Effector memory CD4-positive, alpha-beta T cell (primary cell): Measurements from ENCODE around the gene PRR33.

Experiments
- DNase-seq, 3 donors: peaks; one replicate each; pipeline ENCODE4 v3.0.0-alpha.2; 2020
- H3K27ac ChIP-seq: 2 replicates; pipeline ENCODE4 v1.7.0; 2013; ENCODE audit warnings: mild to moderate bottlenecking, low read length, moderate library complexity; ENCODE audit not compliant: insufficient read depth, poor library complexity, severe bottlenecking
- H3K27me3 ChIP-seq: replicated peaks from 2 replicates; pipeline ENCODE4 v1.7.0; 2013; ENCODE audit warnings: mild to moderate bottlenecking, low read length; ENCODE audit not compliant: insufficient read depth, control insufficient read depth, poor library complexity, severe bottlenecking
- H3K36me3 ChIP-seq: 2 replicates; pipeline ENCODE4 v1.7.0; 2013; ENCODE audit warnings: mild to moderate bottlenecking, low read length, moderate library complexity; ENCODE audit not compliant: control insufficient read depth, insufficient read depth
- H3K4me1 ChIP-seq: 2 replicates; pipeline ENCODE4 v1.7.0; 2013; ENCODE audit warnings: low read length, mild to moderate bottlenecking; ENCODE audit not compliant: control insufficient read depth, insufficient read depth, poor library complexity, severe bottlenecking
- H3K4me3 ChIP-seq: 2 replicates; pipeline ENCODE4 v1.7.0; 2013; ENCODE audit warnings: low read length, low read depth, mild to moderate bottlenecking; ENCODE audit not compliant: insufficient read depth, poor library complexity, severe bottlenecking
- H3K9me3 ChIP-seq: 2 replicates; pipeline ENCODE4 v1.7.0; 2013; ENCODE audit warnings: mild to moderate bottlenecking, low read length, moderate library complexity; ENCODE audit not compliant: control insufficient read depth

PRR33 gene

GRCh38 chr11:1845095-1845429 lies 46.6 kb downstream of the PRR33 start:
- Histone ChIP-seq H3K36me3 (no peaks in the 10 kb centered on the region), H3K27ac (peak overlapping the region; percentile 49), H3K27me3 (no peaks in the 10 kb centered on the region), H3K4me1 (peaks cover 47% of the 10 kb centered on the region), H3K9me3 (no peaks in the 10 kb centered on the region), H3K4me3 (peak overlapping the region; percentile 19)
- no peak for DNase-seq

DNA sequence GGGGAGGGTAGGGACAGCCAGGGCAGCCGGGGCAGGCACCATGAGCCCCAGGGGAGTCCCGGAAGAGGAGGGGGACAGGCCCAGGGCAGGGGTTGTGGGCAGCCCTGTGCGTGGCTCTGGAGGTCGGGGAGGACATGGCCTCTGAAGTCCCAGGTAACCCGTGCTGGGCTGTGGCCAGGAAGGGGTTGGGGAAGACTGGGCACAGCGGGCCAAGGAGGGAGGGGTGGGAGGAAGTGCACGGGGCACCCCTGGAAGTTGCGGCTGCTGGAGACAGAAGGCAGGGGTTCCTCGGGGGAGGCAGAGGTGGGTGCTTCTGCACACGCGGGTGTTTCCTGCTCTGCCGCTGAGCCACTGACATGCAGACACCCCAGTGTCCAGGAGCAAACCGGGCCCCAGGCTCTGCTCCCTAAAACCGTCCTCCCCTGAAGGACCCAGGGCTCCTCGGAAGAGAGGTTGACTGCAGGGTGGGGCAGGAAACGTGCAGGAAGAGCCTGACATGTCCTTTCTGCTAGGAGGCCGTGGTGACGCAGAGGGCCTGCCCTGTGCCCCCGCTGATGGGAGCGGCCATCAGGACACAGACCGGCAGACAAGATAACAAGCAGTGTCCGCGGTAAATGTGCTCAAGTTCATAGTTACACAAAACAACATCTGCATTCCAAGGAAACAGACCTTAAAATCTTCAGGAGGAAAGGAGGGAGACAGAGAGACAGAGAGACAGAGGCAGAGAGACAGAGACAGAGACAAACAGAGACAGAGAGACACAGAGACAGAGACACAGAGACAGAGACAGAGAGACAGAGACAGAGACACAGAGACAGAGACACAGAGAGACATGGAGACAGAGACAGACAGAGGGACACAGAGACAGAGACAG lies 47.2 kb downstream of the PRR33 start:
- peak overlapping the region; percentile 19 for H3K4me3 ChIP-seq
- H3K4me1 ChIP-seq, result peaks cover 47% of the 10 kb centered on the region
- DNase-seq, result peak in 2 of 3 donors; percentile 22 to 25
- H3K27ac ChIP-seq, result peak overlapping the region; percentile 49
- no peaks in the 10 kb centered on the region for H3K9me3 ChIP-seq
- H3K36me3 ChIP-seq, result no peaks in the 10 kb centered on the region
- H3K27me3 ChIP-seq, result no peaks in the 10 kb centered on the region

- DNase-seq, result no peak
- Histone ChIP-seq H3K36me3 (no peaks in the 10 kb centered on the region), H3K4me1 (peaks cover 40% of the 10 kb centered on the region), H3K27ac (peak overlapping the region; percentile 49), H3K9me3 (no peaks in the 10 kb centered on the region), H3K27me3 (no peaks in the 10 kb centered on the region), H3K4me3 (peak overlapping the region; percentile 19)
Observed at GRCh38 chr11:1843796-1844195, 47.9 kb downstream of the PRR33 start.

DNA sequence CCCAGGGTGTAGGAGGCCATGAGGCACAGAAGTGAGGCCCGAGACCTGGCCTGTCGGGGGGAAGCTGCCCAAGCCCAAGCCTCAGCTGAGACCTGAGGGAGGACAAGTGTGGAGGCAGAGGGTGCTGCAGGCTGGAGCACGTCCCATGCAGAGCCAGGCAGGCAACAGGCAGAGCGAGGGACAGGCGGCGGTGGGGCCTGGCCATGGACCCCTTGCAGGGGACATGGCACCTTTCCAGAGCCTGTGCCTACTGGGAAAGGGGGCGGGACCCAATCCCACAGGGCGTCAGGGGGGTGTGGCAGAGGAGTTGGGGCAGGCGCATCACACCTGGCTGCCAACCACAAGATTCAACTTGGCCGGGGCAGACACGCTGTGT lies 48.6 kb downstream of the PRR33 start:
- peaks cover 40% of the 10 kb centered on the region for H3K4me1 ChIP-seq
- H3K36me3 ChIP-seq, result no peaks in the 10 kb centered on the region
- no peaks in the 10 kb centered on the region for H3K27me3 ChIP-seq
- H3K27ac ChIP-seq, result no peak overlapping the region
- no peak for DNase-seq
- no peak overlapping the region for H3K4me3 ChIP-seq
- H3K9me3 ChIP-seq, result no peaks in the 10 kb centered on the region

DNA sequence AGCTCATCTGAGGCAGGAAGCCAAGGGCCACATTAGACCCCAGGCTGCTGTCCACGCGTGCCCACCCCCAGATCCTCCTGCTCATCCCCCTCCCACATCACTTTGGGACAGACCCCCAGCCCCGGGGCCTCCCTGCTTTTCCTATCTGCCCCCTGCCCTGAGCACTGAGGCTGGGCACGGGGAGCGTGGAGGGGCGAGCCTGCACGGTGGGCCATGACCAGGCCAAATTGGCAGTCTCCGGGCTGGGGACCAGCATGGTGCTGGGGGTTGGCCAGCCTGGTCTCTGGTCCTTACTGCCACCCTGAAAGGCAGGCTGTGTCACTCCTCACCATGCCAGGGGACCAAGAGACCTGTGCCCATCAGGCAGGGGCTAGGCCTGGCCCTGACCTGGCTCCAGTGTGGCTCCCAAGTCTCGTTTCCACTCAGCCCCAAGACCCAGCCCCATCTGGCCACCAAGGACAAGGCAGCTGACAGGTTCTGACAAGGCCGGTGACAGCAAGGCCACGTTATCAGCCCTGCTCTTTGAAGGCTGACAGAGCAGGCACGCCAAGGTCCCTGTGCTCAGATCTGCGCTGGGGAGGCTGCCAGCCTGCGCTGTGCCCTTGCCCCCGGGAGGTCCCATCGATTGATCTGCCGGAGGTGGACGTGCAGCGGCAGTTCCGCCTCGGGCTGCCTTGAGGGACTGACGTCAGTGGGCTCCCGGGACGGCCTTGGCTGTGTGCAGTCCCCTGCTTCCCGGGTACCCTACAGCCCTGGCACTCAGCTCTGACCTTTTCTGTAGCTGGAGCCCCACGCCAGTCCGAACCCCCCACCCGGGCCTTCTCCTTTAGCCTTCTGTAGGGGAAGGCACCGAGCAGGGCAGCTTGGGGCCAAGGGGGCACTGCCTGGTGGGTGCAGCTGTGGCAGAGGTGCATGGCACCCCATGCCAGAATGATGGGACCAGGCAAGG lies 49.3 kb downstream of the PRR33 start:
- no peaks in the 10 kb centered on the region for H3K36me3 ChIP-seq
- H3K9me3 ChIP-seq, result no peaks in the 10 kb centered on the region
- H3K27ac ChIP-seq, result no peak overlapping the region
- H3K4me3 ChIP-seq, result no peak overlapping the region
- peaks cover 46% of the 10 kb centered on the region for H3K4me1 ChIP-seq
- DNase-seq, result no peak
- H3K27me3 ChIP-seq, result no peaks in the 10 kb centered on the region

GRCh38 chr11:1841511-1842148 lies 50.1 kb downstream of the PRR33 start:
- Histone ChIP-seq H3K4me3 (no peak overlapping the region), H3K36me3 (no peaks in the 10 kb centered on the region), H3K27me3 (no peaks in the 10 kb centered on the region), H3K4me1 (peaks cover 46% of the 10 kb centered on the region), H3K9me3 (no peaks in the 10 kb centered on the region), H3K27ac (no peak overlapping the region)
- no peak for DNase-seq

- Histone ChIP-seq H3K36me3 (no peaks in the 10 kb centered on the region), H3K27me3 (no peaks in the 10 kb centered on the region), H3K4me3 (no peak overlapping the region), H3K27ac (no peak overlapping the region), H3K9me3 (no peaks in the 10 kb centered on the region), H3K4me1 (peaks cover 39% of the 10 kb centered on the region)
- no peak for DNase-seq
Observed at GRCh38 chr11:1840780-1841480, 50.8 kb downstream of the PRR33 start.

DNA sequence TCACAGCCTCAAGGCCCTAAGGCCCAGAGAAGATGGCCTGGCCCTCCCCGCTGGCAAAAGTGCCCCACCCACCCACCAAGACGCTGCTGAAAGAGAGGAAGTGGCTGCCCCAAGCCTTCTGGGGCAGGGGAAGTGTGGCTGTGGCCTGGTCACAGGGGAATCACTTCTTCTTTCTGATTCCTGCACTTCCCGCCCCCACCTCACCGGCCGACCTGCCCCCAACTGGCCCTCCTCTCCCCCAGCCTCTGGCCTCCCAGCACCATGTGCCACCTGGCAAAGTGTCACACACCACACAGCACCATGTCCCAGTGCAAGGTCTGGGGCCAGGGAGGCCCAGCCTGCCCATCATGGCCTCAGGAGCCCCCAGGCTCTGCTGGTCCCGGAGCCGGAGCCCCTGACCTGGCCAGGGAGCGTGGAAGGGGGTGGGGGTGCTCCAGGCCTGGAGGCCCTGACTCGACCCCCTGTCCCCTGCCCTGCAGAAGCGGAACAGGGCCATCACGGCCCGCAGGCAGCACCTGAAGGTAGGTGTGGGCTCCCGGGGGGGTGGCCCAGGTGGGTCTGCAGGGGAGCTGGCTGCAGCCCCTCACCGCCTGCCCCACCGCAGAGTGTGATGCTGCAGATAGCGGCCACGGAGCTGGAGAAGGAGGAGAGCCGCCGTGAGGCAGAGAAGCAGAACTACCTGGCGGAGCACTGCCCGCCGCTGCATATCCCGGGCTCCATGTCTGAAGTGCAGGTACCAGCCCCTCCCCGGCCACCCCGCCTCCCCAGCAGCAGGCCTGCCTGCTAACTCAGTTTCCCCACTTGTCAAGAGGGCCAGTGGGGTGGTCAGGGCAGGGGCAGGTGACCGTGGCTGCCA lies 51.5 kb downstream of the PRR33 start:
- Histone ChIP-seq H3K27ac (no peak overlapping the region), H3K4me3 (no peak overlapping the region), H3K9me3 (no peaks in the 10 kb centered on the region), H3K36me3 (no peaks in the 10 kb centered on the region), H3K4me1 (peaks cover 31% of the 10 kb centered on the region), H3K27me3 (no peaks in the 10 kb centered on the region)
- no peak for DNase-seq
